RWPE2 (cell line): Measurements from ENCODE around the gene ATIC.

Experiments
- ATAC-seq: fragments of 200-7000 bp; cut with Tn5 transposase; 3 replicates; pipeline ENCODE4 v1.9.1; 2021; ENCODE audit warnings: low read depth
- DNase-seq: peaks from one replicate; pipeline ENCODE4 v3.0.0-alpha.2; 2020; ENCODE audit warnings: low spot score
- H3K27ac ChIP-seq: fragments of 450-650 bp; 2 replicates; pipeline ENCODE4 v1.5.1; 2017; ENCODE audit warnings: mild to moderate bottlenecking; ENCODE audit not compliant: poor library complexity, severe bottlenecking
- H3K27me3 ChIP-seq: fragments of 250-450 bp; sonication (Bioruptor Pico); 2 replicates; pipeline ENCODE4 v1.5.1; 2021; ENCODE audit warnings: mild to moderate bottlenecking, moderate library complexity; ENCODE audit not compliant: insufficient read depth, poor library complexity, severe bottlenecking
- H3K36me3 ChIP-seq: fragments of 250-450 bp; sonication (Bioruptor Pico); 2 replicates; pipeline ENCODE4 v1.5.1; 2020; ENCODE audit warnings: low read depth, mild to moderate bottlenecking, moderate library complexity
- H3K4me1 ChIP-seq: fragments of 250-450 bp; sonication (Bioruptor Pico); 2 replicates; pipeline ENCODE4 v1.5.1; 2021; ENCODE audit warnings: mild to moderate bottlenecking, moderate library complexity; ENCODE audit not compliant: insufficient read depth, poor library complexity, severe bottlenecking
- H3K4me3 ChIP-seq: fragments of 250-450 bp; sonication (Bioruptor Pico); 2 replicates; pipeline ENCODE4 v1.5.1; 2021; ENCODE audit warnings: mild to moderate bottlenecking, moderate library complexity; ENCODE audit not compliant: severe bottlenecking
- H3K9me3 ChIP-seq: fragments of 250-450 bp; sonication (Bioruptor Pico); 2 replicates; pipeline ENCODE4 v1.5.1; 2021; ENCODE audit warnings: mild to moderate bottlenecking, moderate library complexity; ENCODE audit not compliant: severe bottlenecking
- CTCF ChIP-seq: fragments of 450-650 bp; IDR thresholded peaks from one replicate; pipeline ENCODE4 v1.5.1; 2017; ENCODE audit warnings: mild to moderate bottlenecking, moderate library complexity; ENCODE audit not compliant: poor library complexity, severe bottlenecking

The ATIC gene

GRCh38 chr2:215386566-215386965, 74.7 kb downstream of the ATIC start:
- no peak for ATAC-seq
- no peak for TF ChIP-seq CTCF
- H3K4me3 ChIP-seq: no peak overlapping the region
- no peak for DNase-seq
- no peaks in the 10 kb centered on the region for H3K27me3 ChIP-seq
- H3K9me3 ChIP-seq: no peaks in the 10 kb centered on the region
- no peak overlapping the region for H3K27ac ChIP-seq
- H3K36me3 ChIP-seq: peaks cover 99% of the 10 kb centered on the region
- H3K4me1 ChIP-seq: no peaks in the 10 kb centered on the region

- no peak overlapping the region for H3K4me3 ChIP-seq
- no peak for TF ChIP-seq CTCF
- no peaks in the 10 kb centered on the region for H3K27me3 ChIP-seq
- no peak for DNase-seq
- H3K36me3 ChIP-seq: peaks cover 99% of the 10 kb centered on the region
- ATAC-seq: no peak
- no peaks in the 10 kb centered on the region for H3K4me1 ChIP-seq
- H3K9me3 ChIP-seq: no peaks in the 10 kb centered on the region
- H3K27ac ChIP-seq: no peak overlapping the region
These were observed 76.3 kb downstream of the ATIC start for GRCh38 chr2:215388002-215388728.

- Histone ChIP-seq H3K4me3 (no peak overlapping the region), H3K9me3 (no peaks in the 10 kb centered on the region), H3K4me1 (no peaks in the 10 kb centered on the region), H3K27me3 (no peaks in the 10 kb centered on the region), H3K36me3 (peaks cover 100% of the 10 kb centered on the region), H3K27ac (no peak overlapping the region)
- no peak for ATAC-seq
- no peak for TF ChIP-seq CTCF
- no peak for DNase-seq
These were observed 78.7 kb downstream of the ATIC start for GRCh38 chr2:215390550-215390913.

GRCh38 chr2:215391531-215391930, 79.7 kb downstream of the ATIC start:
- Histone ChIP-seq H3K4me3 (no peak overlapping the region), H3K27me3 (no peaks in the 10 kb centered on the region), H3K9me3 (no peaks in the 10 kb centered on the region), H3K27ac (peak overlapping the region; percentile 14), H3K4me1 (no peaks in the 10 kb centered on the region), H3K36me3 (peaks cover 100% of the 10 kb centered on the region)
- DNase-seq (no peak), ATAC-seq (peak; percentile 39; the same call in 1 of the 3 replicates)
- TF ChIP-seq CTCF: no peak

- Histone ChIP-seq H3K9me3 (no peaks in the 10 kb centered on the region), H3K36me3 (peaks cover 100% of the 10 kb centered on the region), H3K27me3 (no peaks in the 10 kb centered on the region), H3K27ac (peak overlapping the region; percentile 14), H3K4me3 (no peak overlapping the region), H3K4me1 (no peaks in the 10 kb centered on the region)
- no peak for TF ChIP-seq CTCF
- DNase-seq: no peak
- no peak for ATAC-seq
These were observed 80.3 kb downstream of the ATIC start for GRCh38 chr2:215392164-215392563.
